GM21737 (cell line): Measurements from ENCODE around the gene TNRC18.
"Not testable (repeated sequence)": the region's sequence is repeated elsewhere in the genome, so short reads cannot be mapped to it uniquely, and the experiment has no call there.

Experiments used
- ATAC-seq: cut with Tn5 transposase; IDR thresholded peaks from one replicate; pipeline ENCODE4 v1.9.1; 2021; ENCODE audit warnings: mild to moderate bottlenecking, moderate library complexity; ENCODE audit not compliant: unreplicated experiment

TNRC18 gene

DNA sequence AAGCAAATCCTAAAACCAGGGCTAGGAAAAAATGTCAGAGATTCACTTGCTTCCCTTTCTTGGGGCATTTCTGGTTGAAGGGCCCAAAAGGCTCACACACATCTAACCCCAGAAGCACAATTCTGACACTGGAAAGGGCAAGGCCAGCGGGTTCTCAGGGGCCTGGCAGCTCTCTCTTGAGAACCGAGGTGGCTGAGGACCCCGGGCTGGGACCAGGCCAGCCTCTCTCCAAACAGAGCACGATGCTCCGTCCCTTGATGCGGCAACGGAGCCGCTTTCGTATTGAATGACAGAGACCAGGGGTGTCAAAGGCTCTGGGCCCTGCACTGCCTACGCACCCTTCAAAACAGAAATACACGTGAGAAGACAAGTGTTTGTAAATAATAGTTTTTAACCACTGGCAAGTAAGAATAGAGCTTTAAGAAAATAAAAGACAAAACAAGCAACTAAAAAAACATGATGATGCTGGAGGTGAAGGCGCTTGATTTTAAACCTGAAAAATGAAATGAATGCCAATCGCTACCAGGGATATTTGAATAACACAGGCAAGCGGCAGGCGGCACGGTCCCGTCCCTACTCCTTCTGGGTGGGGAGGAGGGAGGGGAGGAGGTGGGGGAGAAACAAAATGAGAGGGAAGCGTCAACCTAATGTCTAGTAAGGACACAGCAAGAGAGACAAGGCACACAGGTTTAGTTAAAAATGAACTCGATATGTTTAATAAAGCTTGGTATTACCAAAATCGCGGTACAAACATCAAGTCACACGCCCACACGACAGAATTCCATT, 72.8 kb downstream of the TNRC18 start:
- no peak for ATAC-seq

DNA sequence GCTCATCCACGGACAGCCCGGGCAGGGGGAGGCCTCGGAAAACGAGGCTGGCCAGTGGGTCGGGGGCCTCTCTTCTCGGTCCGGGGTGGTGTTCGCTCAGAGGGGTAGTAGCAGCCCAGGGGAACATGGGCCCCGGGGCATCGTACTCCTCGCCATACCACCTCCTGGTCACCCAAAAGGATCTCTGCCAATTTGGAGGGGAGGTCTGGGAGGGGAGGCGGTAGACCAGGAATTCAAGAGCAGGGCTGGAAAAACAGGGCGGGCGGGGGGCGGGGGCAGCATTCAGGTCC, 73.5 kb downstream of the TNRC18 start:
- no peak for ATAC-seq

DNA sequence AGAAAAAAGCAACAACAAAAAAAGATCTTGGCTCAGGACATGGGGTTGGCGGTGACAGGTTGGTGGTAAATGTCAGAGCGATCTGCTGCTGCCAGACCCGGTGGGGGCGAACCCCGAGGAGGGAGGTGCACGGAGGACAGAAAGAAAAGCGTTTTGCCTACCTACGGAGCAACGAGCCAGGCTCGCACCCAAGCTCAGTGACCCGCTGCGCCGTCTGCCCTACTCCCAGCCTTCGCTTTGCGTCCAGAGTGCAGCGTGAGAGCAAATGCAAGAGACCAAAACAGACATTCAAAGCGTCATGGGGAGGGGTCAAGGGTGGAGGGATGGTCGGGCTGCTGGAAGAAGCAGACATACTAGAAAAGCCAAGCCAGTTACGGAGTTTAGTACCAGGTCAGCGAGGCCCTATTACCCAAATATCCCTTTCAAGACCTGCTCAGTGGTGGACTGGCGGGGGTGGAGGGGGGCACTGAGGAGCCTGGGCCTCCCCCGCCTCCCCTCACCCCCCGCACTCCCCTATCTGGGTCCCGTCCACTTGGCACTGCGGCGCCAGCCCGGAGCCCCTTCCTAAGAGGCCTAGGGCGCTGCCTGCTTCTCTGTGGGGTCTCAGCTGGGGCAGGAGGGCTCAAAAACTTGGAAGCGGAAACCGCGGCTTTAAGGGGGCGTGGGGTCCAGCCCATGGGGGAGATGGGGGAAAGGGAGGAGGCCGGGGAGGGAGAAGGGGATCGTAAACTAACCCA, 74.0 kb downstream of the TNRC18 start:
- ATAC-seq = no peak

DNA sequence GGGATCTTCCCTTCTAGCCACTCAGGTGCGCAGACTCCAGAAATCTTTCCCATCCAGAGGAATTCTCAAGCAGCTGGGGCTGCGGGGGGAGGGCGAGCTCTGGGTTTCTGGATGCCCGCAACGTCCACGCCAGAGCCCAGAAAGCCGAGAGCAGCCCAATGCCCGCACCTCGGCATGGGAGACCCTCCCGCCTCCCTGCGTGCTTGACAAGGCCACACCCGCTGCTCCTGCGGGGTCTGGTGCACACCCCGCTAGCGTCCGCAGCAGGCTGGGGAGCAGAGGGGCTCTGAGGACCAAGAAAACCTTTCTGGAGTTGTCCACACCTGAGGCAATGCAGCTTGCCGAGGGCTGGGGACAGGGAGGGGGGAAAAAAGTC, 74.6 kb downstream of the TNRC18 start:
- ATAC-seq = no peak

DNA sequence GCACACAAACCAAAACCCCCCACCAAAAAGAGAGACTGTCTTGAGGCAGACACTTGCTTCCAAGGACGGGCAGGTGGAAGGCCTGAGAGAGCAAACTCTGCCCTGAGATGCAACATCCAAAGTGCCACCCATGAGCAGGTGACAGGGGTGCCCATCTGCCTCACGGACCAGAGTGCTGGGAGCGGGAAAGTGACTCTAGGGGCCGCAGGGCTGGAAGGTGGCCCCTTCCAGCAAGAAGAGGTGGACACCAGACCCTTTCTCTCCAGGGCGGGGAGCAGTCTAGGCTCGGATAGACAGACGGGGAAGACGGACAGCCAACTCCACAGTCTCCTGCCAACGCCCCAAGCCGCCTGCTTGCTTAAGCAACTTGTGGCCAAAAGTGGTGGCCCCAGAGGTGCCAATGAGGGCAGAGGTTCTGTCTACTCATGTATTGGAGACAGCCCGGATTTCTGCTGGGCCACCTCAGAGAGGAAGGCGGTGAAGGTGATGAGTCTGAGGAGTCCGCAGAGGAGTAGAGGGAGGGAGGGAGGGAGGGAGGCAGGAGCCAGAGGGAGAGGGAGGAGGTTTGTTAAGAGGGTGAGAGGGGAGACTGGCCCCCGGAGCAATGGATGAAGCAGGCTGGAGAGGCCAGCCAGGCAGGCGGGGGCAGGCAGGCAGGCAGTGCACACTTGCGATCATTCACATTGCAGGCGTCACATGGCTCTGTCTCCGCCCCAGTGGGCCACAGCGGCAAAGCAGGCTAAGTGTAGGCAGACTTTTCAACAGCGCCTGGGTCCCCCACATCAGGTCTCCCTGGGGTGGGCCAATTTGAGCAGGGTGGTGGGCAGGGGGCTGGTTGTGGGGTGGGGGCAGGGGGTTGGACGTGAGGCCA, 75.3 kb downstream of the TNRC18 start:
- ATAC-seq = no peak

DNA sequence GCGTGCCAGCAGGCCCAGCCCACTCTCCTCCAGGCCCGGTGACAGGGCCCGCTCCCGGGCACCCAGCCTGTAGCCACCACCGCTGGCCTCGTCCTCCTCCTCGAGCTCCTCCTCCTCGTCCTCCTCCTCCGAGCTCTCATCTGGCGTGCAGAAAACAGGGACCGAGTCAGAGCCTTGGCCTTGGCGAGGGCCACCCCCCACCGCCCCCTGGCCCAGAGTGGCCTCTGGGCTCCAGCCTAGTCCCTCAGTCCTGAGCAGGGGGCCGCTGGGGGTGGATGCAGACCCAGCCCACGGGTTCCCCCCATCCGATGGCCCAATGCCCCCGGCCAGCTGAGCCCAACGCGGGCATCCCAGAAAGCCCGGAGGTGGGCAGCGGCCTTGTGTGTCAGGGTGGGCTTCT, 78.0 kb downstream of the TNRC18 start:
- no peak for ATAC-seq

DNA sequence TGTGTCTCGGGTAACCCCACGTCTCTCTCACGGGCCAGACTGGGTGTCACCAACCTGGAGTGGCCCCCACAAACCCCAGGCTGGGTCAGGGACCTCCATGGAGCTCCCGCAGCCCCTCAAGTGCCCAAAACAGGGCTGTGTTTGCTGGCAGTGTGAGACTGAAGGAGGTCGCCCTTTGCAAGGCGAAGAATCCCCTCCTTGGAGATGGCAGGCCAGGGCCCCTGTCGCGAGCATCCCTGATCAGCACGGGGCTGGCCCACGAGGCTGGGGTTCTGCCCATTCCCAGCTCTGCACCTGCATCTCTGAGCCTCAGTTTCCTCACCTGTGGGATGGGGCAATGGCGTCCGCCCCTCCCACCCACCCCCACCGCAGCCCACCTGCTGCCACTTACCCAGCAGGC, 78.5 kb downstream of the TNRC18 start:
- ATAC-seq = no peak

DNA sequence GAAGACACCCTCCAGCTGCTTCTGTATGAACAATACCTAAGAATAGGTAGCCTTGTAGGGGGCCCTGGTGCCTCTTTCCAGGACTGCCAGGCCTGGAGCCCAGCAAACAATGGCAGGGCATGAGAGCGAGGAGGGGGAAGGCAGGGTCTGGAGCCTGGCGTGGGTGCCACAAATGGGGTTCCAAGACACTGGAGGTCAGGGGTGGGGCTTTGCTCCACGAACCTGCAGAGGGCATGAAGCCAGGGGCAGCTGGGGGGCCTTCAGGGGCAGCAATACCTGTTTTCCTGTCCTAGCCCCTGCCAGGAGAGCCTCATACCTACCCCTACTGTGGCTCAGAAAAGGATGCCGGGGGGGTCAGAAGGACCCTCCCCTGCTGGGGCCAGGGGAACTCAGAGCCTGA, 79.3 kb downstream of the TNRC18 start:
- no peak for ATAC-seq

DNA sequence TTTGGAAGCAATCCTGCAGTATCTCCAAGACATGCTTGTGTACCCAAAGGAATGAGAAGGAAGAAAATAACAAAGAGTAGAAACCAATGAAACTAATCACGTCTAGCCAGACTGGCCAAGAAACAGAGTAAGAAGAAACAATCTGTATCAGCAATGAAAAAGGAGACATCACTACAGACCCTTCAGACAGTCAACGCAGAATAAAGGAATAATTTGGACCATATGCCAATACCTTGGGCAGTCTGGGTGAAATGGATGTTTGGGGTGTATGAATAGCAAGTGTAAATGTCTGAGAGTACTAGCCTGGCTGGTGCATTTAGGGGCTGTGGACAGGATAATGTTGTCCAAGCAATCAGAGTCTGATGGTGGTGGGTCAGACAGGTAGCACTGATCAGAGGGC, 79.8 kb downstream of the TNRC18 start:
- no peak for ATAC-seq

DNA sequence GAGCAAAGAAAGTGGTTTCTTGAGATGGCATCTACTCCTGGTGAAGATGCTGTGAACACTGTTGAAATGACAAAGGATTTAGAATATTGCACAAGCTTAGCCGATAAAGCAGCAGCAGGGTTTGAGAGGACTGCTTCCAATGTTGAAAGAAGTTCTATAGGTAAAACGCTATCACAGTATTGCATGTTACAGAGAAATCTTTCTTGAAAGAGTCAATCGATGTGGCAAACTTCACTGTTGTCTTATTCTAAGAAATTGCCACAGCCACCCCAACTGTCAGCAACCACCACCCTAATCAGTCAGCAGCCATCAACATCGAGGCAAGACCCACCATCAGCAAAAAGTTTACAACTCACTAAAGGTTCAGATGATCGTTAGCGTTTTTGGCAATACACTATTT, 81.0 kb downstream of the TNRC18 start:
- ATAC-seq = no peak

DNA sequence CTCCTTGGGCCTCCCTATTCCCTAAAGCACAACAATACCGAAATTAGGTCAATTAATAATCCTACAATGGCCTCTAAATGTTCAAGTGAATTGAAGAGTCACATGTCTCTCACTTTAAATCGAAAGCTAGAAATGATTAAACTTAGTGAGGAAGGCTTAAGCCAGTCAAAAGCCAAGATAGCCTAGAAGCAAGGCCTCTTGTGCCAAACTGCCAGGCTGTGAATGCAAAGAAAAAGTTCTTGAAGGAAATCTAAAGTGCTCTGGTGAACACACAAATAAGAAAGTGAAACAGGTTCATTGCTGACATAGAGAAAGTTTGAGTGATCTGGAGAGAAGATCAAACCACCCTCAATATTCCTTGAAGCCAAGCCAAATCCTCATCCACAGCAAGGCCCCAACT, 83.7 kb downstream of the TNRC18 start:
- ATAC-seq = no peak

DNA sequence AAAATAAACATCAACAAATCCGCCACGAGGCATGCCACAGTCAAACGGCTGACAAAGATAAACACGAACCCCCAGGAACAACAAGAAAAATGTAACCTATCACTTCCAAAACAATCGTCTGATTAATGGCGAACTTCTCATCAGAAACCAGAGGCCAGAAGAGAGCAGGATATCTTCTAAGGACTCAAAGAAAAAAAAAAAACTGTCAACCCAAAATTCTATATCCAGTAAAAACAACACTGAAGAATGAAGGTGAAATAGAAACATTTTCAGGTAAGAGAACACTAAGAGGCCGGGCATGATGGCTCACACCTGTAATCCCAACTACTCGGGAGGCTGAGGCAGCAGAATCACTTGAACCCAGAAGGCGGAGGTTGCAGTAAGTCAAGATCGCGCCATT, 86.6 kb downstream of the TNRC18 start:
- no peak for ATAC-seq

DNA sequence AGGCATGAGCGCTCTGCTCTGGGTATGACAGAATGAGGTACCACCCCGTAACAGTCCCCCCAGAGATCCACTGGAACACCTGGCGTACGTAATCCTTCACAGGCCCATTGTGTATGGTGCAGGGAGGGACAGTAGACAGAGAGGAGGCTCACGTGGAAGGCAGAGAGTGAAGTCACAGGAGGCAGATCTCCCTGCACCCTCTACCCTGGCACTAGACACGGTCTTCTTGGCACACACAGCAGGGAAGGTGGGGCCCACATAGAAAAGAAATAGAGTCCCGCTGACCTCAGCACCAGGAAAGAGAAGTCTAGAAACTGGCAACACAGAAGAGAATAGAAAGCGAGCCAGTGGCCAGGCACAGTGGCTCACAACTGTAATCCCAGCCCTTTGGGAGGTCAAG, 89.0 kb downstream of the TNRC18 start:
- ATAC-seq = no peak

DNA sequence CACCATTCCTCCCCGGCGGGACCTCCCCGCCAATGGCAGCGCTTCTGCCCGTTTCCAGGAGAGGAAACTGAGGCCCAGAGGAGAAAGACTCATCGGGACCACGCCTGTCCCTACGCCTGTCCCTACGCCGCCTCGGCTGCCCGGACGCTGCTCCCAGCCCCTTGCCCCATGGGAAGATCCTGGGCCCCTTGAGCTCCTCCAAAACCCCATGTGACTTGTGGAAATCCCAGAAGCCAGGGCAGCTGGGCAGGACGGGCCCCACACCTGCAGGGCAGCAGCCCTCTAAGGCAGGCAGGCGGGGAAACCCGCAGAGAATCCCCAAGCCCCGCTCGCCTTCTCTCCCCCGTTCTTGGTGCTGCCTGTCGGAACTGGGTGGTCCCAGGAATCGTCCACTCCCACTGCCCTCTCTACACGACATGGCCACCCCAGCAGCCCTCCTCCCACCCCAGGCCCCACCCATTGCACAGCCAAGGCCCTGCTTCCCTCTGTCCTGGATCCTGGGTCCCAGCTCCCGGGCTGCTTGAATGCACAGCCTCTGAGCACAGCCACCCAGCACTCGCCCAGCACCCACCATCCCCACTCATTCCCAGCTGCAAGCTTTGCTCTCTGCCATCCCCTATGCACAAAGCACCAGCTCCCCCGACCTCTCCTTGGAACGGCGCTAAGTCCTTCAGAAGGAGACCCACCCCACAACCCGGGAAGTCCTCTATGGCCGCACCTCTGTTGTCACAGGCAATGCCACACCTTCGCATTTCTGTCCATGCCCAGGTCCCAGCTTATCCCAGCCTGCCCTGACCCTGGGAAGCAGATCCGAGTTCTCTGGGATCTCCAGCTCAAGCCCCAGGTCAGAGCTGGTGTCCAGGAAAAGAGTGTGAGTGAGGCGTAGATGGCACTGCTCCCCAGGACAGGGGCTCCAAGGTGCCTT, 90.3 kb downstream of the TNRC18 start:
- ATAC-seq = no peak

DNA sequence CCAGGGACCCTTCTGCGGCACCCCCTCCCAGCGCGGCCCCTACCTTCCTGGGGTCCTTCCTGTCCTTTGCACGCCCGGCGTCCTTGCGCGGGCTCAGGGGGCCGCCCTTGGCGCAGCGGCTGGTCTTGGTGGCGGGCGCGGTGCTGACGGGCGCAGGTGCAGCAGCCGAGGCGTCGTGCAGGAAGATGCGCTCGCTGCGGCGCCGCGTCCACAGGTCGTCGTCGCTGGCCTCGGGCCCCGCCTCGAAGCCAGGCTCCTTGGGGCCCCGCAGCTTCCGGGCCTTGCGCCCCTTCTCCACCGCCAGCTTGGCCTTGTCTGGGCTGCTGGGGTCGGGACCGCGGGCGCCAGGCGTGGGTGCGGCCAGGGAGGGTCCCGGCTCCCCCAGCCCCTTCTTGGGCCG, 91.1 kb downstream of the TNRC18 start:
- no peak for ATAC-seq

DNA sequence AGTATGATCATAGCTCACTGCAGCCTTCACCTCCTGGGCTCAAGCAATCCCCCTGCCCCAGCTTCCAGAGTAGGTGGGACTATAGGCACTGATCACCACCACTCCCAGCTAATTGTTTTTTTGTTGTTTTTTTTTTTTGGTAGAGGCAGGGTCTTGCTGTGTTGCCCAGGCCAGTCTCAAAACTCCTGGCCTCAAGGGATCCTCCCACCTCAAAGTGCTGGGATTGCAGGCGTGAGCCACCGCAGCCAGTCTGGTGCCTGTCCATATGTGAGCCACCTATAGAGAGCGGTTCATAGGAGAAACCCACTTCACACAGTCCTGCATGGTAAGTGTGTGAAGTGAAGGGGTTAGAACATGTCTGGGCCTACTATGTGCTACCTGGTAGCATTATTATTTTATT, 93.3 kb downstream of the TNRC18 start:
- ATAC-seq = no peak

DNA sequence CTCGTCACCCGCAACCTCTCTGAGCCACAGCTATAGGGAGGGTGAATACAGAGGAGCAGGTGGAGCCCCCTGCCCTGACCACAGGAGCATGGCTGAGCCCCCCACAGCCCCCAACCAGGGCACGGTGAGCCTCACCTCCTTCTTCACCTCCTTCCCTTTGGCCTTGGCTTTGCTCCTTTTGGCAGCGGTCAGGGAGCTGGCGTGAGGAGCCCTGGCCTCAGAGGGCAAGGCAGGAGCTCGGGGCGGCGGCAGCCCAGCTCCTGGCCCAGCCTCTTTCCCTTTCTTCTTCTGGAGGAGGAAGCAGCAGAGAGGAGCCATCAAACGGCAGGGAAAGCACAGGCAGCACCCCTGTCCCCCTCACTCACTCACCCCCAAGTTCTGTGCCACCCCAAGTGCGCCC, 98.7 kb downstream of the TNRC18 start:
- ATAC-seq = no peak

DNA sequence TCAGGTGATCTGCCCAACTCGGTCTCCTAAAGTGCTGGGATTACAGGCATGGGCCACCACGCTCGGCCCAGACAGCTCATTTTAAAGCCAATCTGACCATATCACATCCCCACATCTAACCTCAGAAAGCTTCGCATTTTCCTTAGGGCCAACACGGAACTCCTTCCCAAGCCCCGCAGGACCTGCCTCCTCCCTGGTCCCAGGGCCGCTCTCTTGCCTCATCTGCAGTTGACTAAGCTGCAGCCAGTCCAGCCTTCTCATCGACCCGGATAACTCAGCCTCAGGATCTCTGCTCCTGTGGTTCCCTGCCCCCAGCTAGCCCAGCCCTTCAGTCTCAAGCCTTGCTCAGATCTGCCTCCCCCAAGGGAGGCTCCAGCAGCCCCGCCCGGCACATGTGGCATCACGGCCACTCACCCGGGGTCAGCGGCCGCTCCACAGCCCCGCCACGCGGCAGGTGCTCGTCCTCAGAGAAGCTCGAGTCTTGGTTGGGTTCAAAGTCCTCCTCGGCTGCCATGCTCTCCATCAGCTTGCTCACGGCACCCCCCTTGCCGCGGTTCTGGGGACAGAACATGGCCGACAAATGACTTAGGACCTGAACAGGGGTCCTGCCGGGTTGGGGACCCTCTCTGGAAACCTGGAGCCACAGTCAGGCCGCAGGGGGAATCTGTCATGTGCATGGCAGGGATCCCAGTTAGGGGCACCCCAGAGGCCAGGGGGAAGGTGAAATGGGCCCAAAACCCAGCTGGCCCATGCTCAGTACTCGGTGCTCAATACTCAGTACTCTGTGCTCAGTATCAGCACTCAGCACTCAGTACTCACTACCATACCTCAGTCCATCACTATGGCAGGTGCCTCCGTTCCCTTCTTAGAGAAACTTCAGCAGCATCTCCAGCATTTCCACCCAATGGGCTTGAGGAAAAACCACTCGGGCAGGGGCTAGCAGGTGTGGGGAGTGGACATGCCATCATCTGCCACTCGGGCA, 99.5 kb downstream of the TNRC18 start:
- ATAC-seq = not testable (repeated sequence)

DNA sequence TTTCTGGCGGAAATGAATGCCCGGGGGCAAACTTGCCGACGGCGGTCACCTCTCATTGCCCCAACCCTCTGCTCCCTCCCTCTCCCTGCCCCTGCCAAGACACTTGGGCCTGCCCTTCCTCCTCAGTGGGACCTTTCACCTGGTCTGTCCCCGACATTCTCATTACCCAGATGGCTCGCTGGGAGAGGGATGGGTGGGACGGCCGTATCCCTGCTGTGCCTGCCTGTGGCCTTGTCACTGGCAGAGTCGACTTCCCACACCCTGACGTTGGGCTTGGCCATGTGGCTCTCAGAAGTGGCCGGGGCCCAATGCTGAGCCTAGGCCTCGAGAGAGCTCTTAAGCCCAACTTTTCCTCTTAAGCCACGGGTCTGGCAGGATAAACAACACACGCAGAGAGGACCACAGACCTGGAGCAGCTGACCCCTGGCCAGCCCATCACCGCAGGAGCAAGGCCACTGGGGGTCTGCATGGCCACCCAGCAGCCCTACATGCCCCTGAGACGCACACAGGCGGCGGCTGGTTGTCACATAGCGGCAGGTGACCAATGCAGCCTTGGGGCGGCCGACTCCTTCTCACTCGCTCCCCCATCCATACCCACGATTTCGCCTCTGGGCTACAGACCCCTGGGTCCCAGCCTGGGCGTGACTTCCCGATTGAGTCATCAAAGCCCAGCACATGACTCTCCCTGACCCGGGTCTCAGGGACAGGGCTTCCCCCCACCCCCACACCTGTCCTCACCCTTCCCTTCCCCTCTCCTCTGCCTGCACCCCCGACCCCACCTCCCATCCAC, 100.8 kb downstream of the TNRC18 start:
- no peak for ATAC-seq
